SK-N-SH treated with all-trans-retinoic acid at 6 μM for 48 hours (cell line): ENCODE data around the gene COL7A1.
A peak's percentile ranks its signal among the peaks of the same experiment; 100 is the strongest.

Experiments used
- ATAC-seq: fragments of 200-7000 bp; cut with Tn5 transposase; 3 replicates; pipeline ENCODE4 v1.9.1; 2020; ENCODE audit warnings: mild to moderate bottlenecking, moderate library complexity
- ARNTL ChIP-seq: fragments of 450-650 bp; formaldehyde crosslinking; IDR thresholded peaks from 2 replicates; pipeline ENCODE4 v1.5.0; 2020; ENCODE audit warnings: low read depth, mild to moderate bottlenecking, moderate library complexity, borderline replicate concordance
- CREB5 ChIP-seq: fragments of 250-450 bp; sonication (Bioruptor Pico); IDR thresholded peaks from 2 replicates; pipeline ENCODE4 v1.5.1; 2020; ENCODE audit warnings: low read depth, mild to moderate bottlenecking, moderate library complexity
- CSDC2 ChIP-seq: fragments of 250-450 bp; sonication (Bioruptor Pico); IDR thresholded peaks from 2 replicates; pipeline ENCODE4 v1.5.0; 2020; ENCODE audit warnings: mild to moderate bottlenecking, moderate library complexity
- CSRNP3 ChIP-seq: fragments of 250-450 bp; sonication (Bioruptor Pico); IDR thresholded peaks from 2 replicates; pipeline ENCODE4 v1.5.1; 2021; ENCODE audit warnings: mild to moderate bottlenecking, moderate library complexity
- ESRRG ChIP-seq: fragments of 250-450 bp; sonication (Bioruptor Pico); IDR thresholded peaks from 2 replicates; pipeline ENCODE4 v1.6.1; 2021; ENCODE audit warnings: mild to moderate bottlenecking
- GLIS3 ChIP-seq: fragments of 250-450 bp; sonication (Bioruptor Pico); IDR thresholded peaks from 2 replicates; pipeline ENCODE4 v1.5.0; 2020; ENCODE audit warnings: mild to moderate bottlenecking, moderate library complexity
- ISL1 ChIP-seq: fragments of 250-450 bp; sonication (Bioruptor Pico); IDR thresholded peaks from 2 replicates; pipeline ENCODE4 v2.1.2; 2022; ENCODE audit warnings: mild to moderate bottlenecking, moderate library complexity
- OSR1 ChIP-seq: fragments of 250-450 bp; sonication (Bioruptor Pico); IDR thresholded peaks from 2 replicates; pipeline ENCODE4 v1.8.0; 2022; ENCODE audit warnings: moderate library complexity, mild to moderate bottlenecking, inconsistent platforms
- PATZ1 ChIP-seq: fragments of 250-450 bp; sonication (Bioruptor Pico); IDR thresholded peaks from 2 replicates; pipeline ENCODE4 v1.8.0; 2020; ENCODE audit warnings: mild to moderate bottlenecking, moderate library complexity, borderline replicate concordance
- PPARA ChIP-seq: fragments of 250-450 bp; sonication (Bioruptor Pico); IDR thresholded peaks from 2 replicates; pipeline ENCODE4 v1.5.0; 2020; ENCODE audit warnings: mild to moderate bottlenecking, borderline replicate concordance
- RARB ChIP-seq: fragments of 250-450 bp; sonication (Bioruptor Pico); IDR thresholded peaks from 2 replicates; pipeline ENCODE4 v1.8.0; 2021; ENCODE audit warnings: mild to moderate bottlenecking, moderate library complexity
- SNAI2 ChIP-seq: fragments of 250-450 bp; sonication (Bioruptor Pico); IDR thresholded peaks from 2 replicates; pipeline ENCODE4 v1.5.0; 2020; ENCODE audit warnings: mild to moderate bottlenecking, moderate library complexity
- TCF4 ChIP-seq: fragments of 250-450 bp; sonication (Bioruptor Pico); IDR thresholded peaks from 2 replicates; pipeline ENCODE4 v1.8.0; 2021; ENCODE audit warnings: mild to moderate bottlenecking, moderate library complexity, borderline replicate concordance
- TOX ChIP-seq: fragments of 250-450 bp; sonication (Bioruptor Pico); IDR thresholded peaks from 2 replicates; pipeline ENCODE4 v1.8.0; 2021; ENCODE audit warnings: mild to moderate bottlenecking, moderate library complexity, borderline replicate concordance
- ZC3H10 ChIP-seq: fragments of 250-450 bp; sonication (Bioruptor Pico); IDR thresholded peaks from 2 replicates; pipeline ENCODE4 v1.5.1; 2021; ENCODE audit warnings: mild to moderate bottlenecking, moderate library complexity
- ZFP3 ChIP-seq: fragments of 250-450 bp; sonication (Bioruptor Pico); IDR thresholded peaks from 2 replicates; pipeline ENCODE4 v1.5.0; 2020; ENCODE audit warnings: mild to moderate bottlenecking, moderate library complexity
- ZFP30 ChIP-seq: fragments of 450-650 bp; formaldehyde crosslinking; IDR thresholded peaks from 2 replicates; pipeline ENCODE4 v1.5.0; 2022; ENCODE audit warnings: mild to moderate bottlenecking, moderate library complexity
- ZNF565 ChIP-seq: fragments of 450-650 bp; formaldehyde crosslinking; conservative IDR thresholded peaks from 2 replicates; pipeline ENCODE4 v1.5.0; 2020; ENCODE audit warnings: low read depth, mild to moderate bottlenecking, moderate library complexity
- ZNF70 ChIP-seq: fragments of 450-650 bp; formaldehyde crosslinking; IDR thresholded peaks from 2 replicates; pipeline ENCODE4 v1.5.0; 2020; ENCODE audit warnings: mild to moderate bottlenecking, moderate library complexity
- ZNF8 ChIP-seq: fragments of 450-650 bp; formaldehyde crosslinking; IDR thresholded peaks from 2 replicates; pipeline ENCODE4 v1.5.0; 2020; ENCODE audit warnings: mild to moderate bottlenecking, moderate library complexity

The COL7A1 gene

GRCh38 chr3:48564667-48565066, 30.5 kb downstream of the COL7A1 start:
- no peak for TF ChIP-seq ISL1 (CRISPR knock-in tag)
- TF ChIP-seq GLIS3 (CRISPR knock-in tag), result no peak
- no peak for TF ChIP-seq TOX (CRISPR knock-in tag)
- TF ChIP-seq TCF4 (CRISPR knock-in tag), result no peak
- TF ChIP-seq CREB5 (CRISPR knock-in tag), result no peak
- no peak for TF ChIP-seq ZFP3 (CRISPR knock-in tag)
- no peak for TF ChIP-seq ZC3H10 (CRISPR knock-in tag)
- TF ChIP-seq ARNTL, result no peak
- ATAC-seq, result no peak

- ATAC-seq, result peak; percentile 44
- TF ChIP-seq ZFP30 (CRISPR knock-in tag) (no peak), ESRRG (CRISPR knock-in tag) (no peak), CSRNP3 (CRISPR knock-in tag) (no peak), PPARA (CRISPR knock-in tag) (no peak), ZNF8 (no peak), TCF4 (CRISPR knock-in tag) (no peak), ZNF70 (CRISPR knock-in tag) (no peak), CREB5 (CRISPR knock-in tag) (no peak), ISL1 (CRISPR knock-in tag) (no peak), CSDC2 (CRISPR knock-in tag) (no peak), ZFP3 (CRISPR knock-in tag) (no peak)
- TF ChIP-seq, all 23 proteins: peak for 0
Observed at GRCh38 chr3:48564022-48564421, 31.1 kb downstream of the COL7A1 start.

GRCh38 chr3:48563382-48563918, 31.7 kb downstream of the COL7A1 start, which contains the start of gene UCN2:
Gene UCN2, minus strand, starts transcription at chr3:48563781. Its CDS starts 657 bp downstream, at chr3:48563124.
- TF ChIP-seq RARB (no peak), PATZ1 (CRISPR knock-in tag) (no peak), TOX (CRISPR knock-in tag) (no peak), TCF4 (CRISPR knock-in tag) (no peak), ZC3H10 (CRISPR knock-in tag) (no peak), CSRNP3 (CRISPR knock-in tag) (no peak), ARNTL (no peak), CREB5 (CRISPR knock-in tag) (no peak), CSDC2 (CRISPR knock-in tag) (no peak), OSR1 (CRISPR knock-in tag) (no peak), ZNF565 (CRISPR knock-in tag) (no peak), ZNF8 (no peak), SNAI2 (CRISPR knock-in tag) (no peak), PPARA (CRISPR knock-in tag) (no peak), ZNF70 (CRISPR knock-in tag) (no peak), ZFP30 (CRISPR knock-in tag) (no peak), ISL1 (CRISPR knock-in tag) (no peak), GLIS3 (CRISPR knock-in tag) (no peak)
- peak; percentile 12; the same call in 2 of the 3 replicates for ATAC-seq
